ENCODE results near the gene WNK1.
"Not testable (repeated sequence)": the region's sequence is repeated elsewhere in the genome, so short reads cannot be mapped to it uniquely, and the experiment has no call there.

The WNK1 gene

DNA sequence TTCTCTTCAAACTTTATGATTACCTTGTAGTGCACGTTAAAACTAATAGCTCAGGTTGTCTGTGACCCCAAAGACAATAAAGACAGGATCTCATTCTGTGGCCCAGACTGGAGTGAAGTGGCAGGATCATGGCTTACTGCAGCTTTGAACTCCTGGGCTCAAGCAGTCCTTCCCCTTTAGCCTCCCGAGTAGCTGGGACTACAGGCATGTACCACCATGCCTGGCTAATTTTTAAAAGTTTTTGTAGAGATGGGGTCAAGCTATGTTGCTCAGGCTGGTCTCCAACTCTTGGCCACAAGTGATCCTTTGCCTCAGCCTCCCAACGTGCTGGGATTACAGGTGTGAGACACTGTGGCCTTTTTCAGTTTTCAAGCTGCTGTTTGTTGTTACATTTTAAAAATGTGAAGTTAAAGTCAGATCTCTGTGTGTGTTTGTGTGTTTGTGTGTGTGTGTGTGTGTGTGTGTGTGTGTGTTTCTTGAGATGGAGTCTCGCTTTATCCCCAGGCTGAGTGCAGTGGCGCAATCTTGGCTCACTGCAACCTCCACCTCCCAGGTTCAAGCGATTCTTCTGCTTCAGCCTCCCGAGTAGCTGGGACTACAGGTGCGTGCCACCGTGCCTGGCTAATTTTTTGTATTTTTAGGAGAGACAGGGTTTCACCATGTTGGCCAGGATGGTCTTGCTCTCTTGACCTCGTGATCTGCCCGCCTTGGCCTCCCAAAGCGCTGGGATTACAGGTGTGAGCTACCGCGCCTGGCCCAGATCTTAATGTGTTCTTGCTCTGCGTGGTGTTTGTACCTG lies 23.8 kb downstream of the WNK1 start:
- DNase-seq (ENCODE audit: low read depth, low spot score); H3K4me3 ChIP-seq (ENCODE audit: low read length): not testable (repeated sequence)

DNA sequence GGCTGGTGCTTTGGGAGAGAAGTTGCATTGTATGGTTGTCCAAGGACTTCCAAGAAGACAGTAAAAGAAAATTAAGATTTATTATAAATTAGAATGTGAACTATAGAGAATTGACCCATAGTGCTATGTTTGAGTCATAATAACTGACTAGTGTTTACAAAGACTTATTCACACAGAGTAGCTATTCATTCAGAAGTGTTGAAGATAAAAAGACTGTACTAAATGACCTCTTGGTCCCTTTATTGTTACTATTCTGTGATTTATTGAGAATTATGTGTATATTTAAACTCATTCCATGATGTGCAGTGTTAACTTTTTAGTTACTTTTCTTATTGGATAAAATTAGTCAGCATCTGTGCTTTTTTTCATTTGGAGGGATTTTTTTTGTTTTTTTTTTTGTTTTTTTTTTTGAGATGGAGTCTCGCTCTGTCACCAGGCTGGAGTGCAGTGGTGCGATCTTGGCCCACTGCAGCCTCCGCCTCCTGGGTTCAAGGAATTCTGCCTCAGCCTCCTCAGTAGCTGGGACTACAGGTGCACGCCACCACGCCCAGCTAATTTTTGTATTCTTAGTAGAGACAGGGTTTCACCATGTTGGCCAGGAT lies 24.5 kb downstream of the WNK1 start:
- not testable (repeated sequence) for H3K4me3 ChIP-seq (ENCODE audit: low read length); DNase-seq (ENCODE audit: low read depth, low spot score)

DNA sequence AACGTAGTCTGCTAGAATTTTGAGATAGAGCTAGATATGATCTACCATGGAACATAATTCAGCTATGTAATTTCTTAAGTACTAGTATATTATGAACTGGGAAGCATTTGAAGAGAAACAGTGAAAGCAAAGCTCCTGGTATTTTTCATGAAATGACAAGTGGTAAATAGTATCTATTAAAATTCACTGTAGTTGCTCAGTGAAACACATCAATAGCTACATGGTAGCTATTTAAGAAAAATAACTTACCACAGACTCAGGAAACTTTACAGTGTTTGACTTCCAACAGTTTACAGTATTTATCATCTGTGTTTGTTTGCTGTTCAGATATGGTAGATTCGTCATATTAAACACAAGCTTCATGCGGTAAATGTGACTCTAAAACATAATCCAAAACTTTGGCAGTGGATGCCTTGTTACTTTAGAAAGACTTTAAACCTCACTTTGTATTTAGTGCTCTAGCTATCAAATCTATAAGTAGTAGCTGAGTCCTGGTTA lies 25.2 kb downstream of the WNK1 start:
- no peak for DNase-seq (ENCODE audit: low read depth, low spot score)
- no peak overlapping the region for H3K4me3 ChIP-seq (ENCODE audit: low read length)

DNA sequence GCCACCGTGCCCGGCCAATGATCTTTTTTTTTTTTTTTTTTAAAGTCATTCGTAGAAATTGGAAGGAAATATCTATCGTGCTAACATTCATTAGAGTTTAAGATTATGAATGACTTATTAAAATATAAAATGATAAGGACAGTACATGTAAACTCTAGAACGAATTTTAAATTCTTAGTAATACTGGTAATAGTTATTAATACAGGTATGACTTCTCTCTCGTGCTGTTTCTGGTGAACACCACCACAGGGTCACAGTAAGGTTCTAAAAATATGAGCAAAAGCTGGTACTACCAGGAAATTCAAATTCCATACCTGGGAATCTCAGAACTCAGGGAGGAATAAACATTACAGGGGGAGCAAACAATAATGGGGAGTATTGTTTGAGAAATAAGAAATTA lies 26.2 kb downstream of the WNK1 start:
- H3K4me3 ChIP-seq (ENCODE audit: low read length): no peak overlapping the region
- no peak for DNase-seq (ENCODE audit: low read depth, low spot score)

DNA sequence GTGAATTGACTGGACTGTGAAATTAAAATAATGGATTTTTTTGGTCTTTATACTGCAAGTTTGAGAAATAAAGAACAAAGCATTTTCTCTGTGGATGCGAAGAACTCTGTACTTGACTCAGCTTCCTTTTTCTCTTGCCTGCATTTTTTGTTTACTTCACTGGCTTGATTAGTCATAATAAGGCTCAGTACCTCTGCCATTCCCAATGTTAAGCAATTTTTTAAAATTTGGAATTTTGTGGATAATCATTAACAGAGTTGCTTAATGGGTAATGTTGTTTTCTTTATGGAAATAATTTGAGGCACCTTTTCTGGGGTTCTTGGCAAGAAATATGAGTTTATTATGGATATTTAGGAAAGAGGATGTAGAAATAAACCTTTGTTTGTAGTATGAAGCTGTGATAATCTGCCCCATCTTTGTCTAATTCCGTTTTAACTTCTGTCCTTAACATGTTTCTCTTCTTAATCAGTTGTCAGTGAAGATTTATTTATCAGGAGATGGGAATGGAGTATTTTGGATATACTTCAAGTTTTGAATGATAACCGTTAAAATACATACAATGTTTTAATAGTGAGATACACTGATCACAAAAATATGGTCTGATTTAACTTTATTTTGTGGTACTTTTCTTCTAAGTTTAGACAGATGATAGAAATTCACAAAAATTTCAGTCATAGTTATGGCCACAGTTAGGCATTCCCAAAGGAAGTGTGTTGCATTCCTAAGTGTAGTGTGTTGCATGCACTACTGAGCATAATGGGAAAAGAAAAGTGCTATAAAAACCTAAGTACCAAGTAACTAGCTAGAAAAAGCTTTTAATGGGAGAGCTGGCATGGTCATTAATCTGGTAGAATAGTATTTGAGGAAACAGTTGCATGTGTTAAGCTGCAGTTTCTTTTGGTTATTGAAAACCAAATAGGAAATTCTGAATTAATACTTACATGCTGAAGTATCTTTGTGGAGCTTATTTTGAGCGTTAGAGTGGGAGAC lies 27.7 kb downstream of the WNK1 start:
- DNase-seq (ENCODE audit: low read depth, low spot score): no peak
- H3K4me3 ChIP-seq (ENCODE audit: low read length): no peak overlapping the region

DNA sequence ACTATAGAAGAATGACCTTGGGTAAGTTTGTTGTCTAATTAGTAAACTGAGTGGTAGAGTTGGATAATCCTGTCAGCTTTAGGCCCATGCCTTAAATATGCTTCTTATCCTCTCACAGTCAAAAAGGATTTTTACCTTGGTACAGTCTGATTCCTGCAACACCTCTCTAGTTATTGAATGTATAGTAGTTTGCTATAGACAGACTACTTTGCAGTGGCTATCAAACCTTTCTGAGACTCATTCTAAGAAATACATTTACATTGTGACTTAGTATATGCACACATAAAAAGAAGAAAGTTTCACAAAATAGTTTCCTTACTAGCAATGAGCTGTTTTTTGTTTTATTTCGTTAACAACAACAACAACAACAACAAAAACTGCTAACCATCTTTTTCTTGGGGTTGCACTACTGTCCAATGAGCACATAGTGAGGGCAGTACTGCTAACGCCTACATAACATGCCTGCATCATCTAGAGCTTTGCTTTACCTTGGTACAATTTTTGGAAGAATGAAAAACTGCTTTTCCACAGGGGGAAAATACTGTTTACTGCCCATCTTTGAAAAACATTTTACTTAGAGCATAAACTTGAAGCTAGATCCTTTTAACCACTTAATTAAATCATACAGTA lies 28.5 kb downstream of the WNK1 start:
- H3K4me3 ChIP-seq (ENCODE audit: low read length): no peak overlapping the region
- DNase-seq (ENCODE audit: low read depth, low spot score): no peak

DNA sequence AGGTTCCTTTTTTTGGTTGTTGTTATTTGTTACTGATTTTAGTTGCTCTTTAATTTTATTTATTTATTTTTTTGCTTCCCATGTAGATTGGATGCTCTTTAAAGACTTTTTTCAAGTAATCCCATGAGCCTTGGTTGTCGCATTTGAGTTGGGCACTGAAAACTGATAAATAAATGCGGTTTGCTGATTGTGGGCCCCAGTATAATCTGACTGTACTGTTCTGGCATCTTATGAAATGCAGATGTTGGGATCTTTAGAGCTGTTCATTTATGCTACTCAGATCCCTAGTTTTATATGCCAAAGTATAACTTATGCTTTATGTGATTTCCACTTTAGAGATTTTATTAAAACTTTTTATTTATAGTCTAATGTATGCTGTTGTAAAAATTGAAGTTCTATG lies 33.3 kb downstream of the WNK1 start:
- no peak for DNase-seq (ENCODE audit: low read depth, low spot score)
- no peak overlapping the region for H3K4me3 ChIP-seq (ENCODE audit: low read length)

DNA sequence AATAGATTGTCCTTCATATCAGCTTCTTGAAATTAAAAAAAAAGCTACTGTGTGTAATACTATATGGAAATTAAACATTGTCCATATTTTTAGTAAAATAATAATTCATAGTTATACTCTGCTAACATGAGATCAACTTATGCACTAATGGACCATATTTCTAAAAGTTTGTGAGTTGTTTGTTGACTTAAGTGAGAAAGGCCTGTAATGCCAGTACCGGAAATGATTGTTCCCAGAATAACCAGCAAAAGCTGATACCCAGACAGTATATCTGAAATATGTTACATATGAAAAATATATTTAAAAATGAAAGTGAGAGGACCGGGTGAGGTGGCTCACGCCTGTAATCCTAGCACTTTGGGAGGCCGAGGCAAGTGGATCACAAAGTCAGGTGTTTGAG lies 35.9 kb downstream of the WNK1 start:
- H3K4me3 ChIP-seq (ENCODE audit: low read length): no peak overlapping the region
- no peak for DNase-seq (ENCODE audit: low read depth, low spot score)

DNA sequence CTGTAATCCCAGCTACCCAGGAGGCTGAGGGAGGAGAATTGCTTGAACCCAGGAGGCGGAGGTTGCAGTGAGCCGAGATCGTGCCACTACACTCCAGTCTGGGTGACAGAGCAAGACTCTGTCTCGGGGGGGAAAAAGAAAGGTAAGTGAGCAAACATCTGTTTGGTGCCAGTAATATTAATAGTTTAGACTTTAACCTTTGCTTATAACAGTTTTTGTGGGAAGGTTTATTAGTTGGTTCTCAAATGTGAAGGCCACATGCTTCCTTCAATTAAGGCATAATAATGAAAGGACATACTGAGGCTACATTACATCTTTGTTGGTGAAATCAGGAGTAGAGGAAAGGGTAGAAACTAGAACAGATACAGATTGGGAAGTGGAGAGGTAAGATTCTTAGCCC lies 36.4 kb downstream of the WNK1 start:
- not testable (repeated sequence) for H3K4me3 ChIP-seq (ENCODE audit: low read length); DNase-seq (ENCODE audit: low read depth, low spot score)

DNA sequence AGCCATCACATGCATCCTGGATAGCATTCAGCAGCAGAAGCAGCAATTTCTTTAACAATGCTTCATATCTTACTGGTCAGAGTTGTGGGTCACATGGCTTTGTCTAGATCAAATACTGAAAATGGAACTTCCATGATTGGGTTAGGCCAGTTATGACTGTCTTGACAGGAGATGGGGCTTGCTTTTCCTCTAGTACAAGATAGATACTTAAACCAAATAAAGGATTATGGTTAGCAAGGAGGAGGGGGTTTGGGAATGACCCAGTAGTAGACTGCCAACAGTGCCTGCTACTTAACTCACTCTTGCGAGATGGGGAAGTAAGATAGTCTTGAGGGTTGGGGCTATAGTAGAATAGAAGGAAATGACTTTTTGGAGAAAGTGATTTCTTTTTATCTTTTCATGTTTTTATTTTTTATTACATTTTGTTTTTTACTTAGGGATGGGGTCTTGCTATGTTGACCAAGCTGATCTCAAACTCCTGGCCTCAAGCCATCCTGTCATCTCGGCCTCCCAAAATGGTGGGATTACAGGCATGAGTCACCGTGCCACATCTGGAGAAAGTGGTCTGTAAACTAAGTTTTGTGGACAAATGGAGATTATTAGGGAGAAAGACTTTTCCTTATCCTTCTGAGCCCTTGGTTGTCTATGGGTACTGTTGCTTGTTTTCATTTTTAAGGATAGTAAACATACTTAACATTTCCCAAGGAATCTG lies 37.6 kb downstream of the WNK1 start:
- no peak overlapping the region for H3K4me3 ChIP-seq (ENCODE audit: low read length)
- DNase-seq (ENCODE audit: low read depth, low spot score): no peak

DNA sequence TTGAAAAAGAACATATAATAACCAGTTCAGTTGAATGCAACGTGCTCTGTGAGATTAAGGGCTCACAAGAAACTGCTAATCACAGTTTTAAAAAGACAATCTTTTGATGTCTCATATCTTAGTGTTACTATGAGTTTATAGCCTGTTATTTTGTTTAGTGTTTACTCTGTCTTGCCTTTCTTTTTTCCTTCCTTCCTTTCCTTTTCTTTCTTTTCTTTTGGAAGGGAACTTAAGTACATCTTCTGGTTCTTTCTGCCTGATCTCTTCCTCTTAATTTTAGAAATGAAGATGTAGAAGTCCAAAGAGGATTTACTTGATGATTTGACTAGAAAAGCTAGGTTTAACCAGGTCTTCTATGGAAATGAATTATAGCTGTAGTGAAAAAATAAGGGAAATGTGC lies 38.2 kb downstream of the WNK1 start:
- H3K4me3 ChIP-seq (ENCODE audit: low read length): no peak overlapping the region

DNA sequence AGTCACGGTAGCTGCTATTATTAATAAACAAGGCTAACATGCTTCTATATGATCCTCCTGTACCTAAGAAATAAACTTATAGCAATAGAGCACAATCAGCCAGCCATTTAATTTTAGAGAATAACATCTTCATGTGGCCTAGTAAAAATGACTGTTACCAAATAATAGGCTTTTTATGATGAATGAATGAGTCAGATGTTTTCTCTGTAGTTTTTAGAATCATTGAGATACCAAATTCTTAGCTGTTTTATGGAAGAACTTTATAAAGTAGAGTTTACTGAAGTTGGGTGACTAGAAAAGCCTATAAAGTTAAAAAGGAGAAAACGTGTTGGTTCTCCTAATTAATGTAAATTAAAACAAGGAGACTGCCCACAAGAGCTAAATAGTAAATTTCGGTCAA lies 40.7 kb downstream of the WNK1 start:
- H3K4me3 ChIP-seq (ENCODE audit: low read length): no peak overlapping the region
- no peak for DNase-seq (ENCODE audit: low read depth, low spot score)

More for the DNA sequence above, 38.2 kb downstream of the WNK1 start:
- DNase-seq (ENCODE audit: low read depth, low spot score): no peak

DNA sequence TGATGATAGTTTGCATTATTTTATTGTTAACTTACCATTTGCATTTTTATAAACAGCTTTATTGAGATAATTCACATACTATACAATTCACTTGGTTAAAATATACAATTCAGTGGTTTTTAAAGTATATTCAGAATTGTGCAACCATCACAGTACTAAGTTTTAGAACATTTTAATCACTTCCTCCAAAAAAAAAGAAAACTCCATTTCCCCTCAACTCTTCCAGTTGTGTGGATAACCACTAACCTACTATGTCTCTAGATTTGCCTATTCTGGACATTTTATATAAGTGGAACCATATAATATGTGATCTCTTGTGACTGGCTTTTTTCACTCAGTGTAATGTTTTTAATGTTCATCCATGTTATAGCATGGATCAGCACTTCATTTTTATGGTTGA lies 41.3 kb downstream of the WNK1 start:
- H3K4me3 ChIP-seq (ENCODE audit: low read length): no peak overlapping the region

DNA sequence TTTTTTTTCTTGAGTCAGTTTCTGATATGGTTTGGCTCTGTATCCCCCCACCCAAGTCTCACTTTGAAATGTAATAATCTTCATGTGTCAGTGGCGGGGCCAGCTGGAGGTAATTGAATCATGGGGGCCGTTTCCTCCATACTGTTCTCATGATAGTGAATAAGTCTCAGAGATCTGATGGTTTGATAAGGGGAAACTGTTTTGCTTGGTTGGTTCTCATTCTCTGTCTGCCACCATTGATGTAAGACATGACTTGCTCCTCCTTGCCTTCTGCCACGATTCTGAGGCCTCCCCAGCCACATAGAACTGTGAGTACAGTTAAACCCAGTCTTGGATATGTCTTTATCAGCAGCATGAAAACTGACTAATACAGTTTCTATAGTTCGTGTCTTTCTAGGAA lies 42.9 kb downstream of the WNK1 start:
- no peak overlapping the region; the same call in 1 of the 2 replicates for H3K4me3 ChIP-seq (ENCODE audit: low read length)
- DNase-seq (ENCODE audit: low read depth, low spot score): peak; percentile 95

More for the DNA sequence above, 41.3 kb downstream of the WNK1 start:
- DNase-seq (ENCODE audit: low read depth, low spot score): no peak

DNA sequence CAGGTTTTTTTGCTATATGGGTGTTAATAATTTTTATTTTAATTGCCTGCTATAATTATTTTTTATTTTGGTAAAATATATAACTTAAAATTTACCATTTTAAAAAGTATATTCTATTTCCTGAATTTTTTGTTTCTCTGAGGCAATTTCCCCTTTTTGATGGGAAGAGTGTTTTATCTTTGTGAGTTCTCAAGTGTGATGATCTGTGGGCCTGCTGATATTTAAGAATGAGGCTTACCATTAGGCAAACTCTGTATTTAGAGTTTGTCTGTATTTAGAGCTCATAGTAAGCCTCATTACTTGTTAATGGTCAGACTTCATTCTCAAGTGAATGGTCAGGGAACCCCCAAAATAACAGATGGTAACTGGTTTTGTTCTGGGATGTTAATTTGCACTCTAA lies 48.0 kb downstream of the WNK1 start:
- H3K4me3 ChIP-seq (ENCODE audit: low read length): no peak overlapping the region
- DNase-seq (ENCODE audit: low read depth, low spot score): no peak

DNA sequence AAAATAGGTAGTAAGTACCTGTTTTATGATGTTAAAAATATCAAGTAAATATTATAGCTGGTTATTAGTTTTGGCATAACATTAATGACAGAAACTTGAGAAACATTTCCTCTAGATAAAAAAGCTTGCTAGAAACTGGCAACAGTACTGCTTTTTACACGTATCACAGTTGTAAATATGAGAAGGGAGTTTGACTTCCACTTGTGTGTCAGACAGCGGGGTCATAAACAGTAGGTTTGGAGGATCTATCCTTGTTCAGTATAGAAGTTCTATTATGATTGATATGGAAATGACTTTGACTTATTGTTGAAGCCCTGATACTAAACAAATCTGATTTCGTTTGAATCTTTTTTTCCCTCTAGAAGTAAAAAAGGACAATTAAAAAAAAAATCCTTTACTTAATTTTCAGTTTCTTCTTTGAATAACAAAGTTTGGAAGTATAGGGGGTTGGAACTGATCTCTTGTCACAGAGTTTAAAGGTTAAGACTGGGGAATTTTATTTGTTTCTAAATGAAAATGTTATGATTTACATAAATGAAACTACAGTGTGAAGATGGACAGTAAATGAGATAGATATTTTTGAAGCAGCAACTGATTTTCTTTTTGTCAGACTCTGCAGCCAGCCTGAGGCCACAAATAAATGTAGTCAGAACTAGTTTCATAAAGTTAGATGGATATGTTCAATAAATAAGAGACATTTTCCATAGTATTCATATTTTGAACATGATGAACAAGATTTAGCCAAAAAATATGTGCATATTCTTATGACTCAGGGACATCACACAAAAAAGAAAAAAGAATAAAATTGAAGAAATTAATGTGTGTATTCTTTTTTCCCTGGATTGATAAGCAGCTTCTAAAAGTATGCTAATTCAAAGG lies 50.1 kb downstream of the WNK1 start:
- no peak overlapping the region for H3K4me3 ChIP-seq (ENCODE audit: low read length)
- DNase-seq (ENCODE audit: low read depth, low spot score): no peak

DNA sequence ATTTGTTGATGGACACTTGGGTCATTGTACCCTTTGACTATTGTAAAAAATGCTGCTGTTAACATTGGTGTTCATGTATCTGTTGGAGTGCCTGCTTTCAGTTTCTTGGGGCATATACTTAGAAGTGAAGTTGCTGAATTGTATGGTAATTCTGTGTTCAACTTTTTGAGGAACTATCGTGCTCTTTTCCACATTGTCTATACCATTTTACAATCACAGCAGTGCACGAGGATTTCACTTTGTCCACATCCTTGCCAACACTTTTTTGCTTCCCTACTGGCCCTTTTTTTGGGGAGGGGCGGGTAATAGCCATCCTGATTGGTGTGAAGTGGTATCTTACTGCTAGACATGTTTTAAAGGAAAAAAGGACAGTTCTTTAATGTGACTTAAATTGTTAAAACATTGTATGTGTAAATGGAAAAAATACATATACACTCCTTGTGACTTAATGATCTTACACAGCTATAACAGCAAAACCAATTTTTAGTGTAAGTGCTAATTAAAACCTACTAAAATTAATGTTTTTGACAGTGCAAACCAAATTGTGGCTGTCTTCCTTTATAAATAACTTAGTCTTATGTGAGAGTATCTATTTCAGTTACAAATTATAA lies 52.7 kb downstream of the WNK1 start:
- H3K4me3 ChIP-seq (ENCODE audit: low read length): no peak overlapping the region
- DNase-seq (ENCODE audit: low read depth, low spot score): no peak
